Stimulated activated CD4-positive, alpha-beta T cell treated with anti-CD3 and anti-CD28 coated beads, Interleukin-15, amount 100 ng/mL, for 1 hour (primary cell): ENCODE results near the gene PPP1R12B.
"Not testable (repeated sequence)": the region's sequence is repeated elsewhere in the genome, so short reads cannot be mapped to it uniquely, and the experiment has no call there.

Source experiments
- DNase-seq, 2 donors: peaks; one replicate each; pipeline ENCODE4 v3.0.0-alpha.2; 2020; ENCODE audit warnings: low read depth in 1 of 2, low spot score in 1 of 2

The PPP1R12B gene

DNA sequence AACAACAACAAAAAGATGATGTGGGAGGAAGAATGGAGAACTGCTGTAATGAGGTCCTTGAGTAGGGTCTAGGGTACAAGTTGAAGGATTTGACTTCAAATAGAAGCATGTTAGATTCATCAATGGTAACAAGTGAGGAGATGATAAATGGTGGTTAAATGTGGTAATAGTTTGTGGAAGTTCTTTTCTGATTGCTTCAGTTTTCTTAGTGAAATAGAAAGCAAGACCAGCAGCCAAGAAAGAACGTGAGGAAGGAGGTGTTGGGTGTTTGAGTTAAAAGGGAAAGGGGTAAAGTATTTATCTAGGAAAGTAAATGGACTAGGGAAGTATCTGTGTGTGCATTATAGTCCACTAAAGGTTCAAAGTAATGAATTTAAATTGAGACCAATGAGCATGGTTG is 177.6 kb downstream of the PPP1R12B start:
- not testable (repeated sequence) for DNase-seq

GRCh38 chr1:202528096-202528722 is 179.7 kb downstream of the PPP1R12B start:
- DNase-seq: not testable (repeated sequence)

- DNase-seq: not testable (repeated sequence)
Observed at GRCh38 chr1:202530686-202531085, 182.2 kb downstream of the PPP1R12B start.

GRCh38 chr1:202531472-202531811 is 182.9 kb downstream of the PPP1R12B start:
- DNase-seq: no peak

GRCh38 chr1:202531812-202532616 is 183.5 kb downstream of the PPP1R12B start:
- DNase-seq: not testable (repeated sequence)

- not testable (repeated sequence) for DNase-seq
Observed at GRCh38 chr1:202539166-202539574, 190.7 kb downstream of the PPP1R12B start.

- DNase-seq: not testable (repeated sequence)
Observed at GRCh38 chr1:202539583-202539982, 191.1 kb downstream of the PPP1R12B start.

GRCh38 chr1:202540014-202540413 is 191.5 kb downstream of the PPP1R12B start:
- no peak for DNase-seq

- DNase-seq: no peak
Observed at GRCh38 chr1:202540448-202540847, 191.9 kb downstream of the PPP1R12B start.

GRCh38 chr1:202540858-202541257 is 192.4 kb downstream of the PPP1R12B start:
- not testable (repeated sequence) for DNase-seq

DNA sequence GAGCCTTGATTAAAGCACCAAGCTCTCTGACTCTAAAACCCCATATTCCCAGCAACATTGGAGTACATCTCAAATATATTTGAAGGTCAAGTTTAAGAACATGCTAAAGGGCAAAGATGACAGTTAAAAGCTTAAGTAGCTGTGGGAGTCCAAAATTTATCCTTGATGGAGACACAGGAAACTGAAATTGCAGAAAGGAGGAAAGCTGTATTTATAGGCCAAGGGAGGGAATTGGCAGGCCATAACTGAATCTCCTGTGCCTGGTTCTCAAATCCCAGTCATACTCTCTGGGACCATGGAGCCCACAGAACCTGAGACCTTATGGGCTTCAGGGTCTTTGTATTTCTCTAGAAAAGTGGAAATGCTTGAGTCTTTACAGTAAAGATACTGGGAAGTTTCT is 193.9 kb downstream of the PPP1R12B start:
- DNase-seq: not testable (repeated sequence)

- not testable (repeated sequence) for DNase-seq
Observed at GRCh38 chr1:202543537-202543936, 195.0 kb downstream of the PPP1R12B start.

GRCh38 chr1:202544766-202545449 is 196.4 kb downstream of the PPP1R12B start:
- DNase-seq: not testable (repeated sequence)

- DNase-seq: not testable (repeated sequence)
Observed at GRCh38 chr1:202545647-202546303, 197.3 kb downstream of the PPP1R12B start.

GRCh38 chr1:202546377-202546776 is 197.9 kb downstream of the PPP1R12B start:
- not testable (repeated sequence) for DNase-seq

DNA sequence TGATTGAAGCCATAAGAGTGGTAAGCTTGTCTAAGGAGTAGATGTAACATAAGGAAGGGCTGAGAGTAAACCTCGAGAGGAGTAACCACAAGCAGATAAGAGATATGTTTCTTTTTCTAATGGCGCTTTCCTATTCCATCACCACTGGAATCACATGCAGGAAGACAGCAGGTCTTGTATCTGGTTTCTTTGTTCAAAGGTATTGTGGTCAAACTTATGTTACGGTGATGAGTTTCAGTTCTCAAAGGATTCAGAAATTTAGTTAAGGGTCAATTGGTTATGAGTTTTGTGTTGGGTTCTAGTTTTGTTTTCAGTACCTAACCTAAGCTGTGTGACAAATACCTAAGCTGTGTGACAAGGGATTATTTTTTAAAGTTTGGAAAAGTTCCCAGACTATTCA is 198.3 kb downstream of the PPP1R12B start:
- not testable (repeated sequence) for DNase-seq

- DNase-seq: no peak
Observed at GRCh38 chr1:202547215-202547614, 198.7 kb downstream of the PPP1R12B start.

DNA sequence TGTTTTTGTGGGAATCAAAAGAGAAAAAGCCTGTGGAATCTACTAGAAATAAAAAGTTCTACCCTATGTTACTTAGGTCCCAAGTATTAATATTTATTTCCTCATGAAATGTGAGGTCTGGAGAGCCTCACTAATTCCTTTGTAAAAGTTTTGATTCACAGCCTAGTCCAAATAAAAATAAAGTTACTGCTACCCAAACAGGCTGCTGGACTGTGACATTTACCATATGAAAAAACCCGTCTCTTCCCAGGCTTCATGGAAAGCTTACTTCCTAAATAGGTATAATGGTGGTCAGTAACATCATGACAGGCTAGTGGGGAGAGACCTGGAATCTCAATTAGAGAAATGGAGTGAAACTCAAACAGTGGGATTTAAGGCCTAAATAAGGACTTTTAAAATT is 201.6 kb downstream of the PPP1R12B start:
- DNase-seq: not testable (repeated sequence)

- no peak for DNase-seq
Observed at GRCh38 chr1:202551683-202552082, 203.2 kb downstream of the PPP1R12B start.

- not testable (repeated sequence) for DNase-seq
Observed at GRCh38 chr1:202552615-202553014, 204.1 kb downstream of the PPP1R12B start.

GRCh38 chr1:202553078-202553477 is 204.6 kb downstream of the PPP1R12B start:
- DNase-seq: not testable (repeated sequence)
